Measurements from ENCODE around the gene ECI2.
"Not testable (repeated sequence)": the region's sequence is repeated elsewhere in the genome, so short reads cannot be mapped to it uniquely, and the experiment has no call there.

ECI2 gene

DNA sequence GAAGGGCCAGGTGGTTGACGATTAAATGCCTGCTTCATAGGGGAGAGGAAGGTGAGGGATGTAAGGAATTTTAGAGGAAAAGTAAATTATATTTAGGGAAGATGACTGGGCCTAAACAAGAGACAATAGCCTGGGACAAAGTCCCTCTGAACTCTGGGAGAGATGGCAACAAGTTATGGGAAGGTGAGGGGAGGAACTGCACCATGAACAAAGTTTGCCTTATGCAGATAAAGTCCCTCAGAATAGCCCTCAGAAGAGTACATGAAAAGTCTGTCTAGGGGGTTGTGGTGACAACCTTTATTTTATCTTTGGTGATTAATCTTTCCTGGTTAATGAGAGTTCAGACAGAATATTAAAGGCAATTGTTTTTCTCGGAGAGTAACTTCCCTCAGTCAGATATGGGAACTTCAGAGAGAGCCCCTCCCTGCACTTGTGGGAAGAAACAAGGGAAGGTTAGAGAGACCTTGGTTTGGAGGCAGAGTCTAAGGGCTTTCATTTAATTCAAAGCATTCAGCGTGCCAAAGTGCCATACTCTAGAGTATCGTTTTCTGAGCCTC is 29.3 kb downstream of the ECI2 start:
- DNase-seq (ENCODE audit: low read depth in 2 of 2, low spot score in 1 of 2), result no peak

DNA sequence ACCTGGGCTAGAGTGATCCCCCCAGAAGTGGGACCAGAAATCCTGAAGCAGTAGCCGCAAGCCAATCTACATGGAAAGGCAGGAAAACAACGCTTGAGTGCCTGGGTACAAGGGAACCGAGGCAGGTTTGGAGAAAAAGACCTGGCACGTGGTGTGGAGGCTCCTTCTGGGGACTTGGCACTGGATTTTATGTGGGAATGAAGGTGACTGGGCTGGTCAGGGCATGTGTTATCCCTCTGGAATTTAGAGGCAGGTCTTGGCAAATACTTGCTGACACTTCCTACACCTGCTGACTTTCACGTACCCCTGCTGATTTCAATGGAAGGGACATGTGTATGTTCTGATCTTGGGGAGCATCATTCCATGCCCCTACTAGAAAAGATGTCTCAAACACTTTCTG is 31.4 kb downstream of the ECI2 start:
- no peak for DNase-seq (ENCODE audit: low read depth in 2 of 2, low spot score in 1 of 2)

DNA sequence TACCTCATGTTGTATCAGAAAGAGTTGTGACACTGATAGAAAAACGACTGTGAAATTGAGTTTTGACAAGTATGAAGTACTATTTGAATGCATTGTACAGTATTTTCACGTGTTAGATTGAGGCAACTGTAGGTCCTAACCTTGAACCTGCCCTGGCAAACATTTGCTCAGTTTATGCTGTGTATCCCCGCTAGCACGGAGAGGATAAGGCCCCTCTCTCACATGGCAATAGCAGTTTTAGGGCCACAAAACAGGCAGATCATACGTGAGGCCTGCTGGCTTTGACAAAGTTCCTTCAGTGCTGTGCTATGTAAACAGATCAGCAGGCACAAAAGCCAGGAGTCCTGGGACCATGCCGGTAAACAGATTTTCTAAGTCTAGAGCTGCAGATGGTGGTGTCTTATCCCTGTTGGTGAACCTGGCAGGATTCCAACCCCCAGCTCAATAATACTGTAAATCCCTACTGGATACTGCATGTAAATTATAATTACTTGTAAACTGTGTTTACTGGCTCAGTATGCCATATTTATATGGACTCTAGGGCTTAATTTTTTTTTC is 32.6 kb downstream of the ECI2 start:
- DNase-seq (ENCODE audit: low read depth in 2 of 2, low spot score in 1 of 2), result no peak

DNA sequence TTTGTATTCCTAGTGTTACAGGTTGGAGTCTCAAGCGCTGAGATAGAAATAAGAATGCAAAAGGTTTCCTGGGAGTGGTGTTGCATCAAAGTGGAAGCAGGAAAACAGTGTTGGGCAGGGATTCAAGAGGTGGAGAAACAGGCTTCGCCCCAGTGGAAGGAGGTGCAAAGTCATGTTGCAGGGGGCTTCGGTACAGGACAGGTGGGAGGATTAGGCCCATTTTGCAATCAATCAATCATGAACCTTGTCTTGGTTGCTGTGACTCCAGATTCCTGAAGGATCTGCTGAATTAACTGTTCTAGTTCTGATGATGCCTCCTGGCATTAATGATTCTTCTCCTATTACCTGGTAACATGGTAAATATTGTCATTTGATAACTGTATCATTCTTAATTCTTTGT is 34.1 kb downstream of the ECI2 start:
- DNase-seq (ENCODE audit: low read depth in 2 of 2, low spot score in 1 of 2), result no peak

DNA sequence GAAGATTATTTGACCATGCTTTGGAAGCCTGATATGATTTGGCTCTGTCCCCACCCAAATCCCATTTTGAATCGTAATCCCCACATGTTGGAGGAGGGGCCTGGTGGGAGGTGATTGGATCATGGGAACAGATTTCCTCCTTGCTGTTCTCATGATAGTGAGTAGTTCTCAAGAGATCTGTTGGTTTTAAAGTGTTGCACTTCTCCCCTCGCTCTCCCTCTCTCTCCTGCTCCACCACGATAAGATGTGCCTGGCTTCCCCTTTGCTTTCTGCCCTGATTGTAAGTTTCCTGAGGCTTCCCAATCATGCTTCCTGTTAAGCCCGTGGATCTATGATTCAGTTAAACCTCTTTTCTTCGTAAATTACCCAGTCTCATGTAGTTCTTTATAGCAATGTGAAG is 34.7 kb downstream of the ECI2 start:
- no peak for DNase-seq (ENCODE audit: low read depth in 2 of 2, low spot score in 1 of 2)

DNA sequence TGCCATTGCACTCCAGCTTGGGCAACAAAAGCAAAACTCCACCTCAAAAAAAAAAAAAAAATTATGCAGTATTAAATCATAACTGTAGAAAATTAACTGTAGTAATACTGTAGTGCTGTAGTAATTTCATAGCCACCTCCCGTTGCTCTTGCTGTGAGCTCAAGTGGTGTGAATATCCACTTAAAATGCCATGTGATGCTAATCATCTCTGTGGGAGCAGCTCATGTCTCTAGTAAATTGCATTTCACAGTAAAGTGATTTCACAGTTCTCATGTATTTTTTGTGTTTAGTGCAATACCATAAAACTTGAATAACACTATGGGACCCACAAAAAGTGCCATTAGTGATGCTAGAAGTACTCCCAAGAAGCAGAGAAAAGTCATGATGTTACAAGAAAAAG is 42.1 kb downstream of the ECI2 start:
- no peak for DNase-seq (ENCODE audit: low read depth in 2 of 2, low spot score in 1 of 2)

DNA sequence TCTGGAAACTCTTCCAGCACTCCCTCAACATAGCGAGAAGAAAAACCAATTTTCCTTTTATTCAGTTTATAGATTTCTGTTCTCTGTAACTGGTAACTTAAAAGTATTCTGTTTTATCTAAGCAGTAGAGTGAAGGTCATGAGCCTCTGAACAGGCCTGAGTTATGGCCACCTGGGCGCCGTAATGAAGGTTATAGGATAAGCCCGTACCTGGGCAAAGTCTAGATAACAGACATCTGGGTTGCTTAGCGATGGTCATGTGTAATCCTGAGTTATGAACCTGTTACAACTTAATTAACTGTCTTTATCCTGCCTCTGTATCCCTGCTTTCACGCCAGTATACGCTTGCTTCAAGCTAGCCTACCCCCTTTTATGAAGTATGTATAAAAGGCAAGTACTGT is 43.4 kb downstream of the ECI2 start:
- DNase-seq (ENCODE audit: low read depth in 2 of 2, low spot score in 1 of 2), result no peak

DNA sequence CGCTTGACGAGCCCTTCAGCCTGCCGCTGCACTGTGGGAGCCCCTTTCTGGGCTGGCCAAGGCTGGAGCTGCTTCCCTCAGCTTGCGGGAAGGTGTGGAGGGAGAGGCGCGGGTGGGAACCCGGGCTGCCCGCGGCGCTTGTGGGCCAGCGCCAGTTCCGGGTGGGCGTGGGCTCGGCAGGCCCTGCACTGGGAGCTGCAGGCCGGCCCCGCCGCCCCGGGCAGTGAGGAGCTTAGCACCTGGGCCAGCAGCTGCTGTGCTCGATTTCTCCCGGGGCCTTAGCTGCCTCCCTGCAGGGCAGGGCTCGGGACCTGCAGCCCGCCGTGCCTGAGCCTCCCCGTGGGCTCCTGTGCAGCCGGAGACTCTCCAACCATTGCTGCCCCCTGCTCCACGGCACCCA is 45.3 kb downstream of the ECI2 start:
- not testable (repeated sequence) for DNase-seq (ENCODE audit: low read depth in 2 of 2, low spot score in 1 of 2)

DNA sequence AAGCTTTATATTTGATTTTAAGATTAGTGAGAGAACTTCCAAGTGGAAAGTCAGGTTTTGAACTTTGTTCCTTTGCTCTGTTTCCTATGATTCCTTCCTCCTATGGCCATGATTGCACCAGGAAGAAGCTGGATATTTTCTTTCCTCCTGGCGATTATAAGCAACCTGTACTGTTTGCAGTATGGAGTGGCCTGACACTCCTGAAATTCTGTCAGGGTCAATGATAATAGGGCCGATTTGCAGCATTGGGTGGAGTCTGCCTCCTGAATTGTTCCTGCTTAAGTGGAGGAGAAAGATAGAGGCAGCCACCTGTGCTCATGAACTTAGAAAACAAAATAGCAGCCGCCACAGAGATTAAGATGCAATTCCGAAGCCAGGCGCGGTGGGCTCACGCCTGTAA is 46.7 kb downstream of the ECI2 start:
- DNase-seq (ENCODE audit: low read depth in 2 of 2, low spot score in 1 of 2), result no peak

DNA sequence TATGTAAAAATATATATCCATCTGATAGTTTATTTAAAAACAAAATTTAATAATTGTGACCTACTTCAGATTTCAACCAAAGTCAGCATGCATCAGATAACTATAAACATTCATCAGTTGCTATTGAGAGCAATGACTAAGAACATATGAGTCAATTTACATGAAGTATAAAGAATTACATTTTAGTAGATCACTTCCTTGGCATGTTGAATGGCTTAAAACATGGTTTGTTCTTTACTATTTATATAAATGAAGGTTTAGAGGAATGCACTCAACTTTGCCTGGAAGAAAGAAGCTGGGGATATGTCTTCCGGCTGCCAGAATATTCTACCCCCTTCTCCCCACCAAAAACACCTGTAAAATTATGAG is 50.1 kb downstream of the ECI2 start:
- DNase-seq (ENCODE audit: low read depth in 2 of 2, low spot score in 1 of 2), result no peak

DNA sequence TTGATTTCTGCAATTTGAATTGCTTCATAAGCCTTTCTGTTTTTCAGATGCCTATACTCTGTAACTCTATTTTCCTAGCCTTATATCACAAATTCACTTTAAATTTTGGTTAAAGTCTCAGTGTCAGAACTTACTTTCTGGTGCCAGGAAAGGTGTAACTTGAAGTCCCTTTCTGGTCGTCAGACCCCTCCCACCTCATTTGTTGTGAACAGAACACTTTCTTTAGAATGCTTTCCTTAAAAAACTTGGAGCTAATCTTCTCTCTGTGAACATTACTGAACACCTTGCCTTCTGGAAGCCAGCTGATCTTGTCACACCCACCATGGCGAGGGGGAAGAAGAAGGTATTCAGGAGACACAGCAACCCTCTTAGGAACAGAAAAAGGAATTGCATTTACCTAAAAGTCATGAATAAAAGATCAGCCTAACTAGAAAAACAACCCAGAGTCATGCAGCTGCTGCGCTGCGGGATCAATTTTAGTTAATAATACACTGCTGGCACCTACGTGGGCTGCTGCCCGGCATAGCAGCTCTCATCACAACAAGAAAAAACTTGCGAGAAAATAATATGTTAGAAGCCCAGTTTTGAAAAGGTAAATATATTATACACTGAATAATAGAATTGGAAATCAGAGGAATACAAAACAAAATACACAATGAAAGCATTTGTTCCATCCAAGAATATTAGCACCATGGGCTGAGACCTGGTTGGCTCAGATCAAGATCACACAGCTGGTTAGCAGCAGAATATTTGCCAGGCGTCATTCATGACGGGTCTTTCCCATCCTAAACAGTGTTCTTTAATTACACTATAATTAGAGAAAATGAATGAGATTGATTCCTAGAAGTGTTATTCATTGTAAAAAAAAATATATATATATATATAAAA is 50.7 kb downstream of the ECI2 start:
- DNase-seq (ENCODE audit: low read depth in 2 of 2, low spot score in 1 of 2), result no peak

DNA sequence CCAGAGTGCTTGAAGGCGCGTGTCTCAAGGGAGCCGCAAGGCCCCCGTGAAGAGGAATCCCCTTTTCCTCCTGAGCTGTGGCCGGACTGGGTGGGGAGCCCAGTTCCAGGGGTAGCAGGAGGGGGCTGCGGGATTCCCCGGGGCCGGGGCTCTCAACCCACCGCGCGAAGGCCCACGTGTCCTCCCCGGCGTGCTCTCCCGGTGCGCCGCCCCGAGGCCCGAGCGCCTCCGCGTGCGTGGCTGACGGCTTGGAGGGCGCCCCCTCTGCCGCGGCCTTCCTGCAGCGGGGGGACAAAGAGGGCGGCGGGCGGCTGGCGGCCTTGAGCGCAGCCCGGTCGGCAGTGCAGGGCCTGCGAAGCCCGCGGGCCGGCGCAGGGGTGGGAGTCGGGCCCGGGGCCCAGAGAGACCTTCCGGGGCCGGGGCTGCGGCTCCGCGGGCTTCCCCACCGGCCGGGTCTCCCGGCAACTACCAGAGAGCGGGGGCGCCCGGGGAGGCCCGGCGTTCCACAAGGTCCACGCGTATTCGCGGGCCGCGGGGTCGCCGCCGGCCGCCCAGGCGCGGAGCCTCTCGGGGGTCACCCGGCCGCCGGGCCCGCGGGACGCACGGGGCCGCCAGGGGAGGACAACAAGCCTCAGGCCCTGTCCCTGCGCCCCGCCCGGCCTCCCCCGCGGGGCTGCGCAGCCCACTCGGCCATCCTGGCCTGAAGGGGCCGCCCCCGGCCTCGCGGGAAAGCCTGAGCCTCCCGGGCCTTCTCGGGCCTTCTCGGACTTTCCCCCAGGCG is 56.5 kb downstream of the ECI2 start, which contains the start of gene FAM217A:
TSS of gene FAM217A (minus strand) at position 447 of the 781 bp plus-strand sequence. CDS start 1,723 bp downstream, outside the sequence.
- no peak for DNase-seq (ENCODE audit: low read depth in 2 of 2, low spot score in 1 of 2)

DNA sequence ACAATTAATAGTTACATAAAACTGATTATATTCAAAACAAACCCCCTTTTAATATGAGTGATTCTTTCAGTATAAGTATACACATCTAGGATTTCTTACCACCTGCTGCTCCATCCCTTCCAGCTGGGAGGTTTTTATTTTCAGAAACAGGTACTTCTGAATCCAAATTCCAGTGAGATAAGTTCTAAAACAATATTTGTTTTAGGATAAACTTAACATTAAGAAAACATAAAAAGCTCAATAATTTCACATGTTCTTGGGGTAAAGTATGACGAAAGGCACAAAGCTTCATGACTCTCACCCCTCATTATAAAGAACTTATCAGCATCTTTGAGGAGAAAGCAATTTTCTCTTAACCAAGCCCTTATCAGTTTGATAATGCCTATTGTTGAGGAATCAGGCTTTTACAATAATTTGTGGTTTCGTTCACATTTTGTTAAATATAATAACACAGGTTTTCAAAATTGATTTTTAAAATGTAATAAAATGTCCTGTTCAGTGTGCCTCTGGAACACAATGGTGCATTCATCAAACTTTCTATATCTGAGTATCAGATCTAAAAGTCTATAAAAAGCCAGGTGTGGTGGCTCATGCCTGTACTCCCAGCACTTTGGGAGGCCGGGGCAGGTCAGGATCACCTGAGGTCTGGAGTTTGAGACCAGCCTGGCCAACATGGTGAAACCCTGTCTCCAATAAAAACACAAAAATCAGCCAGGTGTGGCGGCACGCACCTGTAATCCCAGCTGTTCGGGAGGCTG is 60.7 kb downstream of the ECI2 start:
- DNase-seq (ENCODE audit: low read depth in 2 of 2, low spot score in 1 of 2), result no peak

DNA sequence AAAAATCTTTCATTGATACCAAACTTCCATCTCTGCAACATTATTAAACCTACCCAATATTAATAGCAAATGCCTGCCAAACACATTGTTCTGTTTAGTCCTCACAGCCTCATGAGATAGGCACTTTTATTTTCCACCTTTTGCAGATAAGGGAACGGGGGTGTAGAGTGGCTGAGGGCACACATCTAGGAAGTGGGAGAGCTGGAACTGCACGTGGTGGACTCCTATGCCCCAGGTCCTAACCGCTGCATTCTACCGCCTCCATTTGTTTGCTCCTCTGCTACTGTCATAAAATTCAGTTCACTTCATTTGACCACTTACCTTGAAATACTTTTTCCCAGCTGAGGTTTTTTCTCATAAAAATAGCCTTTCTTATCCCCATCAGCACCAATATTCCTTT is 64.0 kb downstream of the ECI2 start:
- no peak for DNase-seq (ENCODE audit: low read depth in 2 of 2, low spot score in 1 of 2)

DNA sequence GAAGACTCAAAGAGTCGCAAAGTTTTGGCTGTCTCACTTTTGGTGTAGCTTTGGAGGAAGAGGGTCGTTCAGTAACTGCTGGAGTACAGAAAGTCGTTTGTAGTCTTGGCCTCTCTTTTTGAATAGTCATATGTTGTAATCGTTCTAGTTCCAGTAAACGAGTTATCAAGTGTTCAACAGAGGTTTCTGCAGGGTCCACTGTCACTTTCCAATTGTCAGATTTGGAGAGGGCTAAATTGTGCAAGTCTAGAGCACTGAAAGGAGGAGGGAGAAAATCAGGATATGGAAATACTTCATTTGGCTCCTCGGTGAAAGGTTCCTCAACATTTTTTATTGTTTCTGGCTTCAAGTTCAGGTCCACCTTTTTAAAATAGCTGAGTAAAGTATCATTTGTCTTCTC is 66.2 kb downstream of the ECI2 start:
- DNase-seq (ENCODE audit: low read depth in 2 of 2, low spot score in 1 of 2), result no peak

DNA sequence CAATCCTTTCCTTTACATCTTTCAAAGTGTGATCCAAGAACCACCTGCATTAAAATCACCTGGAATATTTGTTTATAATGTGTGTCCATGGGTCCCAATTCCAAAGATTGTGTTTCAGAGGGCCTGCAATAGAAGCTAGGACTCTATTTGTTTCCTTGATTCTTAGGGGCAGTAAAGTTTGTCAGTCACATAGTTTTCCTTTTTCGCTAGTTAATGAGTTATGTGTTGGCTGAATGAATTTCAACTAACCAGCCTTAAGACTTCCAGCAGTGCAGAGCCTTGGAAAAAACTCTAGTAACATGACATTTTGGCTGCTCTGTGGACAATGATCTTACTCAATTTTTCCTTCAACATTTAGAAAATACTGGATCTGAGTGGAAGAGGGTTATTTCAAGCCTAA is 67.7 kb downstream of the ECI2 start:
- no peak for DNase-seq (ENCODE audit: low read depth in 2 of 2, low spot score in 1 of 2)

DNA sequence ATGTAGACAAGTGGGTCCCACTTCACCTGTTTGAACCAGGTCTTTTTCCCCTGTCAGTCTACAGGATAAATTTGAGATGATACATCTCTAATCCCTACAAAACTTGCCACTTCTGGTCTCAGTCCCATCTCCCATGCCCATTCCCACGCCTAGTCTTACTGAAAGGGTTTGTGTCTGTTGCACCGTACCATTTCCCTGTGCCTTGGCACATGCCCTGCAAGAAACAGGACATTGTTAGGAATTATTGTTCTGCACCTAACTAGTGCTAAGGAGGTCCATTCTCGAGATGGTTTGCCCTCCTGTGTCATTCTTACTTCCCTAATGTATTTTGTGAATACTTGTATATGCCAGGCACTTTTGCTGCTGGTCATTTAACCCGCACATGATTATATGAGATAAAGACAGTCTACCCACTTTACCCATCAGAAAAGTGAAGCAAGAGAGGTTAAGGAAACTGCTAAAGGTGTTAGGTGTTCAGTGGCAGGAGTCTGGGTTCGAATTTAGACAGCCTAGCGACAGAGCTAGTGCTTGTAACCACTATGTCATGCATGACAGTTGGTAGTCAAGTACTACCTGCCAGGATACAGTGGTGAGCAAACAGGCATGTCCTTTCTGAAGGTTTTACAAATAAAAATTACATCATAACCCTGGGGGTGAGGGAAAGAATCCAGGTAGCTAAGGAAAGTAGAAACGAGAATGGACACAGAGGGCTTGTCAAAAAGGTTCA is 69.2 kb downstream of the ECI2 start:
- DNase-seq (ENCODE audit: low read depth in 2 of 2, low spot score in 1 of 2), result no peak
